Activated naive CD4-positive, alpha-beta T cell treated with anti-CD3 and anti-CD28 coated beads, Interleukin-2, amount 10 ng/mL, durations not matched to agents 7 days and 5 days (primary cell): ENCODE results near the gene EGLN2.
"Not testable (repeated sequence)": the region's sequence is repeated elsewhere in the genome, so short reads cannot be mapped to it uniquely, and the experiment has no call there.

Experiments used
- CTCF ChIA-PET: fragments of 350-600 bp; sonication (Branson Sonifier 250); formaldehyde crosslinking; loops from one replicate; lab custom pipeline; 2021; ENCODE audit warnings: antibody characterized with exemption; lab: Charles Lee
- DNase-seq: peaks from one replicate; pipeline ENCODE4 v3.0.0-alpha.2; 2020
- H3K27ac Mint-ChIP-seq: one replicate; pipeline ENCODE4 v1.8.0; 2021; ENCODE audit warnings: mild to moderate bottlenecking, moderate library complexity, mixed read lengths
- H3K27me3 Mint-ChIP-seq: one replicate; pipeline ENCODE4 v1.8.0; 2021; ENCODE audit warnings: mild to moderate bottlenecking, mixed read lengths
- H3K36me3 Mint-ChIP-seq: one replicate; pipeline ENCODE4 v1.8.0; 2021; ENCODE audit warnings: mixed read lengths
- H3K4me1 Mint-ChIP-seq: one replicate; pipeline ENCODE4 v1.8.0; 2021; ENCODE audit warnings: mixed read lengths
- H3K4me3 Mint-ChIP-seq: one replicate; pipeline ENCODE4 v1.8.0; 2021; ENCODE audit warnings: mild to moderate bottlenecking, moderate library complexity, mixed read lengths
- H3K9me3 Mint-ChIP-seq: one replicate; pipeline ENCODE4 v1.8.0; 2021; ENCODE audit warnings: mixed read lengths

The EGLN2 gene

DNA sequence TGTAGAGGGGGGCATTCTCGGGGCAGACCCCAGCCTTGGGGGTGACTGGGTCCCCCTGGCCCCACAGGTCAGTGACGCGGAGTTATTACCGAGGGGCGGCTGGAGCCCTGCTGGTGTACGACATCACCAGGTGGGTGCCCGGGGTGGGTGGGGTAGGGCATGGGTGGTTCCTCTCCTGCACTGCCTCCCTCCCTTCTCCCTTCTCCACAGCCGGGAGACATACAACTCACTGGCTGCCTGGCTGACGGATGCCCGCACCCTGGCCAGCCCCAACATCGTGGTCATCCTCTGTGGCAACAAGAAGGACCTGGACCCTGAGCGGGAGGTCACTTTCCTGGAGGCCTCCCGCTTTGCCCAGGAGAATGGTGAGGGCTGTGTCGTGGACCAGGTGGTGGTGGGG is 15.3 kb upstream of the EGLN2 start:
- no peak overlapping the region for H3K4me3 Mint-ChIP-seq
- H3K27ac Mint-ChIP-seq = no peak overlapping the region
- DNase-seq = no peak
- peaks cover 30% of the 10 kb centered on the region for H3K36me3 Mint-ChIP-seq
- H3K27me3 Mint-ChIP-seq = no peaks in the 10 kb centered on the region
- CTCF ChIA-PET = interaction anchor here (0.8 kb wide), 1 partner anchor 169 kb away, joined by 4 read pairs; no protein-coding TSS in a partner anchor
- peaks cover 20% of the 10 kb centered on the region for H3K4me1 Mint-ChIP-seq
- H3K9me3 Mint-ChIP-seq = no peaks in the 10 kb centered on the region

DNA sequence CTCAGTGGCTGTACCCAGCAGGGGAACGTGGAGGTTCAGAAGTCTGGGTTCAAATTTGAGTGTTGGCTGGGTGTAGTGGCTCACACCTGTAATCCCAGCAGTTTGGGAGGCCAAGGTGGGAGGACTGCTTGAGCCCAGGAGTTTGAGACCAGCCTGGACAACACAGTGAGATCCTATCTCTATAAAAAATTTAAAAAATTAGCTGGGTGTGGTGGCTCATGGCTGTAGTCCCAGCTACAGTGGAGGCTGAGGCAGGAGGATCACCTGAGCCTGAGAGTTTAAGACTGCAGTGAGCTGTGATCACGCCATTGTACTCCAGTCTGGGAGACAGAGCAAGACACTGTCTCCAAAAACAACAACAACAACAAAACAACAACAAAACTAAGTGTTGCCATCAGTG is 14.8 kb upstream of the EGLN2 start:
- CTCF ChIA-PET = interaction anchor here (0.8 kb wide), 1 partner anchor 170 kb away, joined by 4 read pairs; no protein-coding TSS in a partner anchor
- H3K36me3 Mint-ChIP-seq = peaks cover 29% of the 10 kb centered on the region
- H3K4me1 Mint-ChIP-seq = peaks cover 16% of the 10 kb centered on the region
- not testable (repeated sequence) for H3K27ac Mint-ChIP-seq, DNase-seq, H3K9me3 Mint-ChIP-seq, H3K4me3 Mint-ChIP-seq, H3K27me3 Mint-ChIP-seq

GRCh38 chr19:40785526-40785925 is 13.5 kb upstream of the EGLN2 start:
- Mint-ChIP-seq H3K36me3 (peaks cover 32% of the 10 kb centered on the region), H3K9me3 (no peaks in the 10 kb centered on the region), H3K4me1 (peaks cover 5% of the 10 kb centered on the region), H3K27ac (no peak overlapping the region), H3K4me3 (no peak overlapping the region), H3K27me3 (no peaks in the 10 kb centered on the region)
- CTCF ChIA-PET = no interaction called here
- DNase-seq = no peak

- no peak for DNase-seq
- CTCF ChIA-PET = interaction anchor here (0.9 kb wide), 1 partner anchor 12 kb away, joined by 4 read pairs; the partner anchor contains the start of gene EGLN2
- H3K27me3 Mint-ChIP-seq = no peaks in the 10 kb centered on the region
- H3K4me3 Mint-ChIP-seq = no peak overlapping the region
- peaks cover 4% of the 10 kb centered on the region for H3K4me1 Mint-ChIP-seq
- H3K36me3 Mint-ChIP-seq = peaks cover 32% of the 10 kb centered on the region
- no peaks in the 10 kb centered on the region for H3K9me3 Mint-ChIP-seq
- H3K27ac Mint-ChIP-seq = no peak overlapping the region
These were observed 12.6 kb upstream of the EGLN2 start for GRCh38 chr19:40786060-40787037.

DNA sequence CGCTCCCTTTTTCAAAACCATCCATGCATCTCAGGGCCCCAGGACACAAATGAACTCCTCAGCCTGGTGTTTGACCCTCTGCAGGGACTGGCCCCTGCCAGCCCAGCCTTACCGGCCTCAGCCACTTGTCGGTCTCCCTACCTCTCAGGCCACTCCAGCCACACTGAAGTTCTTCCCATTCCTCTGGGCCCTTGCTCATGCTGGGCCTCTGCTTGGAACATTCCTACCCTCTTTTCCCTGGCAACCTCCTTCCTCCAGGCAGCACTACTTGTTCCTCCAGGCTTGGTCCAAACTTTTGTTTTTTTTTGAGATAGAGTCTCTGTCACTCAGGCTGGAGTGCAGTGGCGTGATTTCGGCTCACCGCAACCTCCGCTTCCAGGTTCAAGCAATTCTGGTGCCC is 7.6 kb upstream of the EGLN2 start:
- no peaks in the 10 kb centered on the region for H3K9me3 Mint-ChIP-seq
- DNase-seq = no peak
- H3K27ac Mint-ChIP-seq = no peak overlapping the region
- no peak overlapping the region for H3K4me3 Mint-ChIP-seq
- CTCF ChIA-PET = no interaction called here
- peaks cover 33% of the 10 kb centered on the region for H3K36me3 Mint-ChIP-seq
- H3K4me1 Mint-ChIP-seq = peaks cover 10% of the 10 kb centered on the region
- no peaks in the 10 kb centered on the region for H3K27me3 Mint-ChIP-seq

- Mint-ChIP-seq H3K9me3 (no peaks in the 10 kb centered on the region), H3K4me1 (peaks cover 10% of the 10 kb centered on the region), H3K36me3 (peaks cover 30% of the 10 kb centered on the region), H3K4me3 (no peak overlapping the region), H3K27ac (no peak overlapping the region), H3K27me3 (no peaks in the 10 kb centered on the region)
- CTCF ChIA-PET = interaction anchor here (2.0 kb wide), 1 partner anchor 14 kb away, joined by 11 read pairs; the partner anchor contains the start of gene RAB4B
- DNase-seq = no peak
These were observed 7.0 kb upstream of the EGLN2 start for GRCh38 chr19:40791996-40792395.

DNA sequence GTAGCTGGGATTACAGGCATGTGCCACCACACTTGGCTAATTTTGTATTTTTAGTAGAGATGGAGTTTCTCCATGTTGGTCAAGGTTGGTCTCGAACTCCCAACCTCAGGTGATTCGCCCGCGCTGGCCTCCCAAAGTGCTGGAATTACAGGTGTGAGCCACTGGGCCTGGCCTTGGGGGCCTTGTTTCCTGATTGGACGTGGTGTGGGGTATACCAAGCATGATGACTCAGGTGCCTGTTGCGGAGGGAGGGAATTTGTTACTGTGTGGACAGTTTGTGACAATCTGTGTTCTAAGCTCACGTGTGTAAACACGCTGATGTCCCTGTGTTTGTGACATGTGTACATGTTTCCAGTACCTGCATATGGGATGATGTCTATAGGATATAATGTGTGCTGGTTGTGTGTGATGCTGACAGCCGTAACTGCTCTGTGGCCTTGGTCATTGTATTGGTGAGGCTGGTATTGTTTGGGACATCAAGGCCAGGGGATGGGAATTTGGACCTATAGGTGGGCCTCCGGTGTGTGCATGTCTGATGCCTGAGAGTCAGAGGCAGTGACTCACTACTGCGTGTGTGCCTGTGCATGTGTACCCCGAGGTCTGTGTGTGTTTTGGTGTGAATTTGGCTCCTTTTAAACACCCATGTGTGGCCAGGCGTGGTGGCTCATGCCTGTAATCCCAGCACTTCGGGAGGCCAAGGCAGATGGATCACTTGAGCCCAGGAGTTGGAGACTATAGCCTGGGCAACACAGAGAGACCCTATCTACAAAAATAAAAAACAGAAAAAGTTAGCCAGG is 1.6 kb upstream of the EGLN2 start:
- H3K27me3 Mint-ChIP-seq = no peaks in the 10 kb centered on the region
- no peak for DNase-seq
- CTCF ChIA-PET = interaction anchor here (1.0 to 3.9 kb wide), 3 partner anchors 11 to 45 kb away, joined by 3 to 24 read pairs (median 5); partner anchors contain the start of gene RAB4B
- H3K27ac Mint-ChIP-seq = peak overlapping the region; percentile 98
- peak overlapping the region; percentile 39 for H3K4me3 Mint-ChIP-seq
- no peaks in the 10 kb centered on the region for H3K9me3 Mint-ChIP-seq
- peaks cover 38% of the 10 kb centered on the region for H3K4me1 Mint-ChIP-seq
- peaks cover 39% of the 10 kb centered on the region for H3K36me3 Mint-ChIP-seq

GRCh38 chr19:40797963-40798682 is 868 bp upstream of the EGLN2 start:
- Mint-ChIP-seq H3K4me1 (peaks cover 44% of the 10 kb centered on the region), H3K36me3 (peaks cover 42% of the 10 kb centered on the region)
- peak; percentile 81 for DNase-seq

GRCh38 chr19:40799558-40800338 is 757 bp downstream of the EGLN2 start:
- DNase-seq = peak; percentile 58
- Mint-ChIP-seq H3K4me1 (peaks cover 60% of the 10 kb centered on the region), H3K4me3 (peak overlapping the region; percentile 92), H3K9me3 (no peaks in the 10 kb centered on the region), H3K36me3 (peaks cover 49% of the 10 kb centered on the region), H3K27ac (peak overlapping the region; percentile 91), H3K27me3 (no peaks in the 10 kb centered on the region)
- CTCF ChIA-PET = interaction anchor here (1.0 to 1.5 kb wide), 2 partner anchors 13 to 45 kb away, joined by 4 read pairs; no protein-coding TSS in a partner anchor

More at GRCh38 chr19:40797963-40798682, 868 bp upstream of the EGLN2 start:
- Mint-ChIP-seq H3K27ac (peak overlapping the region; percentile 98), H3K27me3 (no peaks in the 10 kb centered on the region), H3K9me3 (no peaks in the 10 kb centered on the region), H3K4me3 (peak overlapping the region; percentile 84)
- CTCF ChIA-PET = interaction anchor here (0.8 to 3.9 kb wide), 7 partner anchors 8 to 194 kb away, joined by 3 to 24 read pairs (median 3); partner anchors contain the start of gene RAB4B

- peak overlapping the region; percentile 92 for H3K4me3 Mint-ChIP-seq
- H3K36me3 Mint-ChIP-seq = peaks cover 55% of the 10 kb centered on the region
- no peaks in the 10 kb centered on the region for H3K9me3 Mint-ChIP-seq
- CTCF ChIA-PET = no interaction called here
- H3K27ac Mint-ChIP-seq = peak overlapping the region; percentile 91
- H3K27me3 Mint-ChIP-seq = no peaks in the 10 kb centered on the region
- peaks cover 68% of the 10 kb centered on the region for H3K4me1 Mint-ChIP-seq
- DNase-seq = no peak
These were observed 1.5 kb downstream of the EGLN2 start for GRCh38 chr19:40800339-40800996.

DNA sequence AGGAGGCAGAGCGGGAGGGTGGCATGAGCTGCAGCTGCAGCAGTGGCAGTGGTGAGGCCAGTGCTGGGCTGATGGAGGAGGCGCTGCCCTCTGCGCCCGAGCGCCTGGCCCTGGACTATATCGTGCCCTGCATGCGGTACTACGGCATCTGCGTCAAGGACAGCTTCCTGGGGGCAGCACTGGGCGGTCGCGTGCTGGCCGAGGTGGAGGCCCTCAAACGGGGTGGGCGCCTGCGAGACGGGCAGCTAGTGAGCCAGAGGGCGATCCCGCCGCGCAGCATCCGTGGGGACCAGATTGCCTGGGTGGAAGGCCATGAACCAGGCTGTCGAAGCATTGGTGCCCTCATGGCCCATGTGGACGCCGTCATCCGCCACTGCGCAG is 2.0 kb downstream of the EGLN2 start:
- Mint-ChIP-seq H3K27ac (peak overlapping the region; percentile 64), H3K27me3 (no peaks in the 10 kb centered on the region), H3K36me3 (peaks cover 58% of the 10 kb centered on the region), H3K4me1 (peaks cover 73% of the 10 kb centered on the region), H3K4me3 (peak overlapping the region; percentile 92), H3K9me3 (no peaks in the 10 kb centered on the region)
- no peak for DNase-seq
- CTCF ChIA-PET = no interaction called here

GRCh38 chr19:40801426-40802299 is 2.7 kb downstream of the EGLN2 start:
- DNase-seq = no peak
- Mint-ChIP-seq H3K27me3 (no peaks in the 10 kb centered on the region), H3K4me3 (peak overlapping the region; percentile 92), H3K4me1 (peaks cover 80% of the 10 kb centered on the region), H3K27ac (peak overlapping the region; percentile 96), H3K9me3 (no peaks in the 10 kb centered on the region), H3K36me3 (peaks cover 57% of the 10 kb centered on the region)
- CTCF ChIA-PET = no interaction called here
